GOT3 (cell line): ENCODE results near the gene SLC30A10.
"Not testable (repeated sequence)": the region's sequence is repeated elsewhere in the genome, so short reads cannot be mapped to it uniquely, and the experiment has no call there.

Source experiments
- DNase-seq: peaks from one replicate; lab custom pipeline; 2025; ENCODE audit warnings: mixed read lengths; lab: John Stamatoyannopoulos, UW

Gene SLC30A10

GRCh38 chr1:219891846-219892245, 36.5 kb downstream of the SLC30A10 start:
- DNase-seq = not testable (repeated sequence)

- DNase-seq = not testable (repeated sequence)
These were observed 39.7 kb downstream of the SLC30A10 start for GRCh38 chr1:219888667-219889066.

- no peak for DNase-seq
These were observed 42.7 kb downstream of the SLC30A10 start for GRCh38 chr1:219885680-219886079.

- no peak for DNase-seq
These were observed 44.7 kb downstream of the SLC30A10 start for GRCh38 chr1:219883400-219884332.

- DNase-seq = no peak
These were observed 45.6 kb downstream of the SLC30A10 start for GRCh38 chr1:219882755-219883154.

- DNase-seq = no peak
These were observed 46.3 kb downstream of the SLC30A10 start for GRCh38 chr1:219882096-219882495.

- DNase-seq = no peak
These were observed 47.4 kb downstream of the SLC30A10 start for GRCh38 chr1:219880765-219881457.

- no peak for DNase-seq
These were observed 51.6 kb downstream of the SLC30A10 start for GRCh38 chr1:219876798-219877209.

- DNase-seq = no peak
These were observed 52.5 kb downstream of the SLC30A10 start for GRCh38 chr1:219875860-219876259.

GRCh38 chr1:219872538-219872937, 55.8 kb downstream of the SLC30A10 start:
- DNase-seq = not testable (repeated sequence)

- DNase-seq = no peak
These were observed 56.8 kb downstream of the SLC30A10 start for GRCh38 chr1:219871427-219872057.

GRCh38 chr1:219868615-219869014, 59.7 kb downstream of the SLC30A10 start:
- not testable (repeated sequence) for DNase-seq
